ENCODE results near the gene DHRSX. TPM values are rescaled to one million over a fixed set of nuclear protein-coding genes. Genes with fewer than 3 reads are reported as not detected.

Gene DHRSX
- total RNA-seq, 1 donor from 2014 or later = 31.8 TPM

- H3K4me1 Mint-ChIP-seq = peaks cover 27% of the 10 kb centered on the region
- Histone ChIP-seq H3K27ac (peak overlapping the region; percentile 74), H3F3A (ENCODE audit: low read depth) (peaks cover 14% of the 10 kb centered on the region), H3K9ac (no peak overlapping the region), H3K27me3 (no peaks in the 10 kb centered on the region), H3K79me2 (ENCODE audit: low read depth) (no peaks in the 10 kb centered on the region), H3K9me3 (ENCODE audit: low read depth) (no peaks in the 10 kb centered on the region), H3K4me2 (peak overlapping the region; percentile 35), H4K20me1 (ENCODE audit: low read depth) (no peaks in the 10 kb centered on the region), H2AFZ (replicated peaks) (peak overlapping the region; percentile 85), H3K4me1 (peaks cover 14% of the 10 kb centered on the region), H3K4me3 (no peak overlapping the region), H3K36me3 (no peaks in the 10 kb centered on the region)
- H3K27ac Mint-ChIP-seq = peak overlapping the region; percentile 81
- H3K27me3 Mint-ChIP-seq (ENCODE audit: insufficient read depth, low read depth) = peaks cover 7% of the 10 kb centered on the region
- peaks cover 5% of the 10 kb centered on the region for H3K9me3 Mint-ChIP-seq
- H3K4me3 Mint-ChIP-seq = no peak overlapping the region
- DNase-seq (ENCODE audit: low spot score) = no peak
- H3K36me3 Mint-ChIP-seq = peaks cover 2% of the 10 kb centered on the region
- TF ChIP-seq EZH2 (IDR thresholded peaks at IDR 0.05) (no peak), EZH2phosphoT487 (IDR thresholded peaks at IDR 0.05) (no peak)
- TF ChIP-seq, protein P1, sequence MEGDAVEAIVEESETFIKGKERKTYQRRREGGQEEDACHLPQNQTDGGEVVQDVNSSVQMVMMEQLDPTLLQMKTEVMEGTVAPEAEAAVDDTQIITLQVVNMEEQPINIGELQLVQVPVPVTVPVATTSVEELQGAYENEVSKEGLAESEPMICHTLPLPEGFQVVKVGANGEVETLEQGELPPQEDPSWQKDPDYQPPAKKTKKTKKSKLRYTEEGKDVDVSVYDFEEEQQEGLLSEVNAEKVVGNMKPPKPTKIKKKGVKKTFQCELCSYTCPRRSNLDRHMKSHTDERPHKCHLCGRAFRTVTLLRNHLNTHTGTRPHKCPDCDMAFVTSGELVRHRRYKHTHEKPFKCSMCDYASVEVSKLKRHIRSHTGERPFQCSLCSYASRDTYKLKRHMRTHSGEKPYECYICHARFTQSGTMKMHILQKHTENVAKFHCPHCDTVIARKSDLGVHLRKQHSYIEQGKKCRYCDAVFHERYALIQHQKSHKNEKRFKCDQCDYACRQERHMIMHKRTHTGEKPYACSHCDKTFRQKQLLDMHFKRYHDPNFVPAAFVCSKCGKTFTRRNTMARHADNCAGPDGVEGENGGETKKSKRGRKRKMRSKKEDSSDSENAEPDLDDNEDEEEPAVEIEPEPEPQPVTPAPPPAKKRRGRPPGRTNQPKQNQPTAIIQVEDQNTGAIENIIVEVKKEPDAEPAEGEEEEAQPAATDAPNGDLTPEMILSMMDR (IDR thresholded peaks at IDR 0.05) = no peak
These were observed 12.4 kb upstream of the DHRSX start for GRCh38 chrX:2513121-2513664.

- H3K4me1 ChIP-seq = peaks cover 14% of the 10 kb centered on the region
- H3F3A ChIP-seq (ENCODE audit: low read depth) = peaks cover 14% of the 10 kb centered on the region
- H3K4me2 ChIP-seq = no peak overlapping the region
- H3K27me3 ChIP-seq = no peaks in the 10 kb centered on the region
- H3K36me3 ChIP-seq = no peaks in the 10 kb centered on the region
- no peak for DNase-seq (ENCODE audit: low spot score)
- H2AFZ ChIP-seq (replicated peaks) = no peak overlapping the region
- no peaks in the 10 kb centered on the region for H3K79me2 ChIP-seq (ENCODE audit: low read depth)
- Mint-ChIP-seq H3K27me3 (ENCODE audit: insufficient read depth, low read depth) (peaks cover 7% of the 10 kb centered on the region), H3K4me1 (peaks cover 27% of the 10 kb centered on the region), H3K27ac (peak overlapping the region; percentile 81), H3K4me3 (no peak overlapping the region), H3K9me3 (peaks cover 5% of the 10 kb centered on the region), H3K36me3 (peaks cover 2% of the 10 kb centered on the region)
- H3K9me3 ChIP-seq (ENCODE audit: low read depth) = no peaks in the 10 kb centered on the region
- H3K27ac ChIP-seq = no peak overlapping the region
- H4K20me1 ChIP-seq (ENCODE audit: low read depth) = no peaks in the 10 kb centered on the region
- TF ChIP-seq EZH2phosphoT487 (IDR thresholded peaks at IDR 0.05) (no peak), EZH2 (IDR thresholded peaks at IDR 0.05) (no peak)
- TF ChIP-seq, protein P1 (IDR thresholded peaks at IDR 0.05) = no peak
- no peak overlapping the region for H3K4me3 ChIP-seq
- H3K9ac ChIP-seq = no peak overlapping the region
These were observed 11.7 kb upstream of the DHRSX start for GRCh38 chrX:2512501-2512900.

DNA sequence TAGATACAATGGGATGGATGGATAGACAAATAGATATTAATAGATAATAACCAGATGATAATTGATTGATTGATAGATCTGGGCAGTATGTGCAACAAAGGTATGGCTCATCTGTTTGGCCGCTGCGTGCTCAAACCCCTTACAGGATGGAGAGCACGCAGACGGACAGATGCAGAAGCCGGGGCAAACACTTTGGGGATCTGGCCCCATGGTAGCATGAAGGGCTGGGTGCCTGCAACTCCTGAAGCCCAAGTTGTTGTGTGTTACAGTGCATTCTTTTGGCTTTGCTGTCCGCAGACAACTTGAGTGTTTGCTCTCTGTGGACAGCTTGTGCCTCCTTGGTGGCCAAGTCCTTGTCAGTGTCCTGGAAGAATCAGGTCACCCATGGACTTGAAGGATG lies 10.6 kb upstream of the DHRSX start:
- Histone ChIP-seq H3K4me1 (peaks cover 5% of the 10 kb centered on the region), H3K4me2 (no peak overlapping the region), H3K27me3 (no peaks in the 10 kb centered on the region), H3K4me3 (no peak overlapping the region), H3F3A (ENCODE audit: low read depth) (peaks cover 8% of the 10 kb centered on the region), H4K20me1 (ENCODE audit: low read depth) (no peaks in the 10 kb centered on the region), H2AFZ (replicated peaks) (no peak overlapping the region), H3K36me3 (no peaks in the 10 kb centered on the region), H3K9ac (no peak overlapping the region), H3K27ac (no peak overlapping the region), H3K9me3 (ENCODE audit: low read depth) (no peaks in the 10 kb centered on the region), H3K79me2 (ENCODE audit: low read depth) (no peaks in the 10 kb centered on the region)
- Mint-ChIP-seq H3K9me3 (peaks cover 5% of the 10 kb centered on the region), H3K4me1 (peaks cover 24% of the 10 kb centered on the region), H3K27ac (peak overlapping the region; percentile 18), H3K27me3 (ENCODE audit: insufficient read depth, low read depth) (peaks cover 7% of the 10 kb centered on the region), H3K36me3 (peaks cover 2% of the 10 kb centered on the region), H3K4me3 (no peak overlapping the region)
- no peak for DNase-seq (ENCODE audit: low spot score)
- TF ChIP-seq EZH2phosphoT487 (IDR thresholded peaks at IDR 0.05) = no peak
- TF ChIP-seq EZH2 (IDR thresholded peaks at IDR 0.05) = no peak
- TF ChIP-seq, protein P1 (IDR thresholded peaks at IDR 0.05) = no peak

Measured in neural progenitor cell (in vitro differentiated cells).